Activated B cell treated with CpG ODN at 0.5 μM for 24 hours (primary cell): ENCODE data around the gene ZNF618. TPM values are rescaled to one million over a fixed set of nuclear protein-coding genes. Genes with fewer than 3 reads are reported as not detected.

ENCODE experiments used
- ATAC-seq: fragments of 200-7000 bp; cut with Tn5 transposase; one replicate; pipeline ENCODE4 v1.10.0; 2021; ENCODE audit warnings: low read depth, mild to moderate bottlenecking, moderate library complexity
- CTCF ChIA-PET: fragments of 350-600 bp; sonication (Branson Sonifier 250); formaldehyde crosslinking; loops from one replicate; lab custom pipeline; 2021; ENCODE audit warnings: antibody characterized with exemption; lab: Charles Lee
- POLR2A ChIA-PET: fragments of 350-600 bp; sonication (Branson Sonifier 250); formaldehyde crosslinking; loops from one replicate; lab custom pipeline; 2021; ENCODE audit warnings: antibody characterized with exemption; lab: Charles Lee
- DNase-seq: peaks from one replicate; pipeline ENCODE4 v3.0.0; 2022
- H3K27ac Mint-ChIP-seq: one replicate; pipeline ENCODE4 v1.8.0; 2020; ENCODE audit warnings: mixed read lengths
- H3K27me3 Mint-ChIP-seq: one replicate; pipeline ENCODE4 v1.8.0; 2021; ENCODE audit warnings: mixed read lengths
- H3K36me3 Mint-ChIP-seq: one replicate; pipeline ENCODE4 v1.8.0; 2021; ENCODE audit warnings: low read depth, mixed read lengths
- H3K4me1 Mint-ChIP-seq: one replicate; pipeline ENCODE4 v1.8.0; 2021; ENCODE audit warnings: mixed read lengths
- H3K4me3 Mint-ChIP-seq: one replicate; pipeline ENCODE4 v1.8.0; 2020; ENCODE audit warnings: mild to moderate bottlenecking, mixed read lengths
- H3K9me3 Mint-ChIP-seq: one replicate; pipeline ENCODE4 v1.8.0; 2020; ENCODE audit warnings: mixed read lengths
- intact Hi-C: fragments of 100-400 bp; cut with micrococcal nuclease; formaldehyde crosslinking; loops from one replicate; pipeline ENCODE4 v1.15.1; 2024
- total RNA-seq: library from RNA; stranded (reverse); gene quantifications from 2 replicates; pipeline ENCODE4 v1.2.3, GENCODE V29; 2022
- TF ChIP-seq, protein P1 (sequence below): fragments of 200-600 bp; IDR thresholded peaks from one replicate; pipeline ENCODE4 v1.8.0; 2022; ENCODE audit warnings: antibody characterized with exemption, mild to moderate bottlenecking

Gene ZNF618
- total RNA-seq, 1 donor from 2014 or later = 0.67 TPM

- TF ChIP-seq, protein P1, sequence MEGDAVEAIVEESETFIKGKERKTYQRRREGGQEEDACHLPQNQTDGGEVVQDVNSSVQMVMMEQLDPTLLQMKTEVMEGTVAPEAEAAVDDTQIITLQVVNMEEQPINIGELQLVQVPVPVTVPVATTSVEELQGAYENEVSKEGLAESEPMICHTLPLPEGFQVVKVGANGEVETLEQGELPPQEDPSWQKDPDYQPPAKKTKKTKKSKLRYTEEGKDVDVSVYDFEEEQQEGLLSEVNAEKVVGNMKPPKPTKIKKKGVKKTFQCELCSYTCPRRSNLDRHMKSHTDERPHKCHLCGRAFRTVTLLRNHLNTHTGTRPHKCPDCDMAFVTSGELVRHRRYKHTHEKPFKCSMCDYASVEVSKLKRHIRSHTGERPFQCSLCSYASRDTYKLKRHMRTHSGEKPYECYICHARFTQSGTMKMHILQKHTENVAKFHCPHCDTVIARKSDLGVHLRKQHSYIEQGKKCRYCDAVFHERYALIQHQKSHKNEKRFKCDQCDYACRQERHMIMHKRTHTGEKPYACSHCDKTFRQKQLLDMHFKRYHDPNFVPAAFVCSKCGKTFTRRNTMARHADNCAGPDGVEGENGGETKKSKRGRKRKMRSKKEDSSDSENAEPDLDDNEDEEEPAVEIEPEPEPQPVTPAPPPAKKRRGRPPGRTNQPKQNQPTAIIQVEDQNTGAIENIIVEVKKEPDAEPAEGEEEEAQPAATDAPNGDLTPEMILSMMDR = no peak
- ATAC-seq (no peak), DNase-seq (no peak)
- intact Hi-C loops = no loop called here
- peaks cover 15% of the 10 kb centered on the region for H3K27me3 Mint-ChIP-seq
- no peak overlapping the region for H3K4me3 Mint-ChIP-seq
- no peaks in the 10 kb centered on the region for H3K4me1 Mint-ChIP-seq
- H3K27ac Mint-ChIP-seq = no peak overlapping the region
- H3K9me3 Mint-ChIP-seq = peaks cover under 1% of the 10 kb centered on the region
- CTCF ChIA-PET = no interaction called here
- POLR2A ChIA-PET = no interaction called here
- no peaks in the 10 kb centered on the region for H3K36me3 Mint-ChIP-seq
Observed at GRCh38 chr9:113858282-113858681, 17.8 kb upstream of the ZNF618 start.

GRCh38 chr9:113863345-113863744 is 12.8 kb upstream of the ZNF618 start:
- intact Hi-C loops = no loop called here
- CTCF ChIA-PET = no interaction called here
- no peaks in the 10 kb centered on the region for H3K4me1 Mint-ChIP-seq

DNA sequence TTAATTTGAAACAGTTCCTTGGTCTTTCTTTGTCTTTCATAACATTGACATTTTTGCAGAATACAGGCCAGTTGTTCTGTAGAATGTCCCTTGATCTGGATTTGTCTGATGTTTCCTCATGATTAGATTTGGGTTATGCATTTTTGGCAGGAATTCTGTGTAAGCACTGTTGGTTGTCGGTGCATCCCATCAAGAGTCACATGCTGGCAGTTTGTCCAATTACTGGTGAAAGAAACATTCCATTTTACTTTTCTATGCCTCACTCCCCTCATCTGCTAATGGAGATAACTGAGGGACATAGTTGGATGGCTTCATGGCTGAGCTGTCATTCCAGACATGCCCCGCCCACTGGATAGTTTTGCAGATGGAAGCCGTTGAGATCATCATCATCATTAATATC is 7.6 kb upstream of the ZNF618 start:
- ATAC-seq (no peak), DNase-seq (no peak)
- intact Hi-C loops = no loop called here
- ChIA-PET POLR2A (no interaction called here), CTCF (no interaction called here)
- no peaks in the 10 kb centered on the region for H3K36me3 Mint-ChIP-seq
- no peak overlapping the region for H3K4me3 Mint-ChIP-seq
- H3K9me3 Mint-ChIP-seq = no peaks in the 10 kb centered on the region
- TF ChIP-seq, protein P1 = no peak
- peaks cover 9% of the 10 kb centered on the region for H3K27me3 Mint-ChIP-seq
- no peak overlapping the region for H3K27ac Mint-ChIP-seq
- no peaks in the 10 kb centered on the region for H3K4me1 Mint-ChIP-seq

More at GRCh38 chr9:113863345-113863744, 12.8 kb upstream of the ZNF618 start:
- H3K36me3 Mint-ChIP-seq = no peaks in the 10 kb centered on the region
- H3K27me3 Mint-ChIP-seq = peaks cover 22% of the 10 kb centered on the region
- no peak overlapping the region for H3K27ac Mint-ChIP-seq
- no peak for ATAC-seq
- no peaks in the 10 kb centered on the region for H3K9me3 Mint-ChIP-seq
- H3K4me3 Mint-ChIP-seq = no peak overlapping the region
- POLR2A ChIA-PET = no interaction called here
- DNase-seq = no peak
- TF ChIP-seq, protein P1 = no peak

DNA sequence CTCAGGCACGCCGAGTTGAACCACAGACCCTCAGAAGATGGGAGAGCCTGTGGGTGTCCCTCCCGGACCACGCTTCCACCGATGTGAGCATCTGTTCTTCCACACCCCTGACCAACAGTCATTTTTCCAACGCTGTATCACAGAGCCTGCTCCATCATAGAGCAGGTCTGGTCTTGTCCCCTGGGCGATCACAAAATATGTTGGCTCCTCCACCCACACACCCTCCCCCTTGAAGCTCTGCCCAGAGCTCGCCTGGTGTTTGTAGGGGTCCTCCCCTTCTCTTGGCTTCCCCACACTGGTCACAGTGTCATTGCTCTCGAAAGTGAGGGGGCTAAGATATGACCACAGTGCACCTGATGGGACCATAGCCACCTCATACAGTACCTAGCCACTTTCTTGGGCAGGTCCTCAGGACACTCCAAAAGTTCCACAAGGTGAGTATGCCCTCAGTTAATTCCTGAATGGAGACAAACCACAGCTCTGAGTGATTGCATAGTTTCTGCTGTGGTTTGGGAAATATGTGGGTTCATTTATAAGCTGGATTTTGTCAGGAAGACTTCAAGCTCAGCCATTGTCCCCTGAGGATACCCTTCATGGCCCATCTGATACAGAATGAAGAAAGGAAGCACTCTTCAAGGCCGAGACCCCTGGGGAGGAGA is 3.5 kb upstream of the ZNF618 start:
- TF ChIP-seq, protein P1 = no peak
- H3K9me3 Mint-ChIP-seq = no peaks in the 10 kb centered on the region
- H3K27me3 Mint-ChIP-seq = peaks cover 2% of the 10 kb centered on the region
- ChIA-PET CTCF (no interaction called here), POLR2A (no interaction called here)
- intact Hi-C loops = no loop called here
- peaks cover 2% of the 10 kb centered on the region for H3K36me3 Mint-ChIP-seq
- H3K27ac Mint-ChIP-seq = no peak overlapping the region
- no peak for DNase-seq
- H3K4me3 Mint-ChIP-seq = no peak overlapping the region
- H3K4me1 Mint-ChIP-seq = peaks cover 6% of the 10 kb centered on the region
- ATAC-seq = no peak

DNA sequence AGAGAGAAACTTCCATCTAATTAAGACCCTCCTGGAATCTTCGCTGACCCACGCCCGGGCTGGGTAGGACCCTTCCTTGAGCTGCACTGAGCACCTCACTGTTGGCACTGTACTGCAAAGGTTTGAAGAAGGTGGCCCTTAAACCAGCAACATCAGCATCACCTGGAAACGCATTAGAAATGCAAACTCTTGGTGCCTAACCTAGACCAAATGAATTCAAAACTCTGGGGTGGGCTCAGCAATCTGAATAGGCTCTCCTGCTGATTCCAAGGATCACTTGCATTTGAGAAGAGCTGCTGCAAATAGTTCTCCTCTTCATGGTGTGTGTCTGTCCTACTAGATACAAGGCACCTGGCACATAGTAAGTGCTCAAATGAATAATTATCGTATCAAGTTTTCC is 2.7 kb upstream of the ZNF618 start:
- H3K9me3 Mint-ChIP-seq = no peaks in the 10 kb centered on the region
- no peak overlapping the region for H3K4me3 Mint-ChIP-seq
- no peak overlapping the region for H3K27ac Mint-ChIP-seq
- ATAC-seq = no peak
- intact Hi-C loops = no loop called here
- TF ChIP-seq, protein P1 = no peak
- POLR2A ChIA-PET = no interaction called here
- CTCF ChIA-PET = no interaction called here
- H3K36me3 Mint-ChIP-seq = peaks cover 2% of the 10 kb centered on the region
- no peak for DNase-seq
- peaks cover 6% of the 10 kb centered on the region for H3K4me1 Mint-ChIP-seq
- H3K27me3 Mint-ChIP-seq = peaks cover 2% of the 10 kb centered on the region
